ENCODE data around the gene INPP5K.
A peak's percentile ranks its signal among the peaks of the same experiment; 100 is the strongest.

INPP5K gene

GRCh38 chr17:1486802-1487695 lies 29.4 kb downstream of the INPP5K start:
- peak in 1 of 2 donors; percentile 77 for DNase-seq (ENCODE audit: extremely low read depth in 1 of 2, low read depth in 1 of 2)

GRCh38 chr17:1485423-1486376 lies 30.7 kb downstream of the INPP5K start:
- peak in 1 of 2 donors; percentile 39 for DNase-seq (ENCODE audit: extremely low read depth in 1 of 2, low read depth in 1 of 2)

GRCh38 chr17:1484676-1485422 lies 31.6 kb downstream of the INPP5K start:
- no peak for DNase-seq (ENCODE audit: extremely low read depth in 1 of 2, low read depth in 1 of 2)

GRCh38 chr17:1484060-1484535 lies 32.3 kb downstream of the INPP5K start:
- no peak for DNase-seq (ENCODE audit: extremely low read depth in 1 of 2, low read depth in 1 of 2)

- no peak for DNase-seq (ENCODE audit: extremely low read depth in 1 of 2, low read depth in 1 of 2)
Measured at GRCh38 chr17:1482680-1483079, 33.7 kb downstream of the INPP5K start.

GRCh38 chr17:1481736-1482135 lies 34.7 kb downstream of the INPP5K start:
- DNase-seq (ENCODE audit: extremely low read depth in 1 of 2, low read depth in 1 of 2), result no peak

GRCh38 chr17:1480747-1481465 lies 35.5 kb downstream of the INPP5K start:
- no peak for DNase-seq (ENCODE audit: extremely low read depth in 1 of 2, low read depth in 1 of 2)

GRCh38 chr17:1478418-1478817 lies 38.0 kb downstream of the INPP5K start:
- no peak for DNase-seq (ENCODE audit: extremely low read depth in 1 of 2, low read depth in 1 of 2)

- DNase-seq (ENCODE audit: extremely low read depth in 1 of 2, low read depth in 1 of 2), result no peak
Measured at GRCh38 chr17:1475321-1475854, 41.0 kb downstream of the INPP5K start.

GRCh38 chr17:1474402-1475189 lies 41.8 kb downstream of the INPP5K start:
- DNase-seq (ENCODE audit: extremely low read depth in 1 of 2, low read depth in 1 of 2), result no peak

GRCh38 chr17:1473841-1474240 lies 42.6 kb downstream of the INPP5K start:
- DNase-seq (ENCODE audit: extremely low read depth in 1 of 2, low read depth in 1 of 2), result no peak

- DNase-seq (ENCODE audit: extremely low read depth in 1 of 2, low read depth in 1 of 2), result no peak
Measured at GRCh38 chr17:1473170-1473569, 43.2 kb downstream of the INPP5K start.

GRCh38 chr17:1471911-1472821 lies 44.2 kb downstream of the INPP5K start:
- no peak for DNase-seq (ENCODE audit: extremely low read depth in 1 of 2, low read depth in 1 of 2)

- no peak for DNase-seq (ENCODE audit: extremely low read depth in 1 of 2, low read depth in 1 of 2)
Measured at GRCh38 chr17:1471490-1471889, 44.9 kb downstream of the INPP5K start.

- no peak for DNase-seq (ENCODE audit: extremely low read depth in 1 of 2, low read depth in 1 of 2)
Measured at GRCh38 chr17:1470755-1471462, 45.5 kb downstream of the INPP5K start.

- DNase-seq (ENCODE audit: extremely low read depth in 1 of 2, low read depth in 1 of 2), result no peak
Measured at GRCh38 chr17:1470071-1470754, 46.2 kb downstream of the INPP5K start.
